Ovary (tissue), 9 donors: ENCODE results near the gene DYNC1I1. TPM values are rescaled to one million over a fixed set of nuclear protein-coding genes. Genes with fewer than 3 reads are reported as not detected.

Experiments used
- DNase-seq, 5 donors: peaks; one replicate each; pipeline ENCODE4 v3.0.0-alpha.2; 2019 to 2020
- H3K27ac ChIP-seq, 2 donors: fragments of 200-600 bp; one replicate each; pipeline versions ENCODE4 v1.5.1 to v1.8.0; 2019 to 2022
- H3K27me3 ChIP-seq: fragments of 200-600 bp; one replicate; pipeline ENCODE4 v1.8.0; 2022
- H3K36me3 ChIP-seq: fragments of 200-600 bp; sonication (generic); one replicate; pipeline ENCODE4 v1.5.1; 2019
- H3K4me1 ChIP-seq: one replicate; pipeline ENCODE4 v1.8.1; 2013; ENCODE audit warnings: mild to moderate bottlenecking, moderate library complexity; ENCODE audit not compliant: insufficient read depth
- H3K4me3 ChIP-seq: fragments of 200-600 bp; sonication (generic); one replicate; pipeline ENCODE4 v1.5.1; 2017
- H3K9me3 ChIP-seq, 2 donors: fragments of 200-600 bp in 1 of 2; sonication (generic) in 1 of 2; one replicate each; pipeline versions ENCODE4 v1.5.1 to v1.8.1; 2013 to 2019; ENCODE audit warnings: mild to moderate bottlenecking in 1 of 2, moderate library complexity in 1 of 2
- EP300 ChIP-seq: sonication (generic); formaldehyde crosslinking; IDR thresholded peaks from one replicate; pipeline ENCODE4 v1.6.1; 2017; ENCODE audit warnings: antibody characterized with exemption
- POLR2A ChIP-seq: fragments of 450-650 bp; IDR thresholded peaks from one replicate; pipeline ENCODE4 v1.6.1; 2017; ENCODE audit warnings: antibody characterized with exemption, mild to moderate bottlenecking, moderate library complexity
- WGBS, 3 donors: extraction: QIAGEN DNeasy Blood & Tissue Kit in 1 of 3; methylation state at CpG; one replicate each; pipeline versions ENCODE4 v1.1.5 to v1.1.7; 2013 to 2017; 5-methylcytosine and 5-hydroxymethylcytosine counted together
- intact Hi-C, 4 donors: fragments of 100-400 bp; cut with DNase I; formaldehyde crosslinking; loops; one replicate each; pipeline versions ENCODE4 v1.11.0 to v1.15.1; 2022 to 2023
- polyA plus RNA-seq, 2 donors: library from polyadenylated mRNA; stranded (reverse); fragments of 200-250 nt in 1 of 2; fragments of 350-450 nt in 1 of 2; fragmentation: Illumina TruSeq in 1 of 2; extraction: RNeasy Lipid Tissue Mini Kit (QIAGEN cat#74804) in 1 of 2; gene quantifications; one replicate each; pipeline ENCODE4 v1.2.3, GENCODE V29; 2013 to 2014
- total RNA-seq, 7 donors: library from RNA; depleted of rRNA in 2 of 7; stranded (reverse); fragments of >200 nt in 2 of 7; fragmentation: NEBNext Ultra II Directional in 3 of 7; extraction: Animal tissue kit (Norgen Biotek cat#: 25700) in 3 of 7; gene quantifications; one replicate each; pipeline versions ENCODE4 v1.1.0 to v1.2.4, GENCODE V29; 2016 to 2023
- TF ChIP-seq, protein P1 (sequence below), 3 donors: fragments of 450-650 bp in 2 of 3; fragments of 200-600 bp in 1 of 3; IDR thresholded peaks; one replicate each; pipeline versions ENCODE4 v1.5.1 to v1.8.0; 2016 to 2022; ENCODE audit warnings: antibody characterized with exemption in 3 of 3, mild to moderate bottlenecking in 1 of 3
- donor health status: DM: no; HTN: no; CAD: no; lungs with moderate emphysema.
- donor health status: DM: no; HTN: no; CAD: no.
- donor health status: Bipolar disorder and iron deficiency.
- donor health status: DM: yes; HTN: yes; CAD: no.
- donor health status: DM: no; HTN: no; CAD: no.
- donor health status: DM: yes; HTN: yes; CAD: no.

Gene DYNC1I1
- total and polyA plus RNA-seq, 9 donors, result 4.2 to 19.3 (median 6.9) TPM

DNA sequence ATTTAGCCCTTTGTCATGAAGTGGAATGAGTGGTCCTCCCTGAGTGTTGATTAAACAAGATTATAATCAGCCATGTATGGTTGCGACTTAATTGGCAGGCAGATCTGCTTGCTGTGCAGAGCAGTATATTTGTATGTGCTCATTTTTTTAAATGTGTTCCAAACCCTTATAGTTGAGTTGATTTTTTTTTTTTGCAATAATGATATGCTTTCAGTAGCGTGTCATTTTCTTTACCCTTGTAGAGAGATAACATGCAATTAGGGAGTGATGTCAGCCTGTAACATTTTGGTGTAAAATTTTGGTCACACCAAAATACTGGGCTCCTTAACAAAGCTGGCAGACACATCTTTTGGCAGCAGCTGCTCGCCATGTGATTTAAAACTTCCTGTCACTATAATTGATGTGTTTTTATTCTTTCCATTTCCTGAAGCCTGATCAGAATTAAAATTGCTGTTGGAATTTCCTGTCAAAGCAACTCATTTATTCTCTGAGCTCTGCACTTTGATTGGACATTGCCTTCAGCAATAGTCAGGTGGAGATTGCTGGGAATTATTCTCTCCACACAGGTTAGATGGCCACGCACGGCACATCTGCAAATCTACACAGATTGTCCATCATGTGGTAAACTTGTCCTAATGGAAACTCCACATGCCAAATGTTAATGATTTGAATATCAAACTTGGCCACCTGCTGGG lies 125.3 kb downstream of the DYNC1I1 start:
- H3K36me3 ChIP-seq, result no peaks in the 10 kb centered on the region
- H3K4me1 ChIP-seq, result no peaks in the 10 kb centered on the region
- TF ChIP-seq EP300, result no peak
- no peak for TF ChIP-seq POLR2A
- TF ChIP-seq, protein P1, sequence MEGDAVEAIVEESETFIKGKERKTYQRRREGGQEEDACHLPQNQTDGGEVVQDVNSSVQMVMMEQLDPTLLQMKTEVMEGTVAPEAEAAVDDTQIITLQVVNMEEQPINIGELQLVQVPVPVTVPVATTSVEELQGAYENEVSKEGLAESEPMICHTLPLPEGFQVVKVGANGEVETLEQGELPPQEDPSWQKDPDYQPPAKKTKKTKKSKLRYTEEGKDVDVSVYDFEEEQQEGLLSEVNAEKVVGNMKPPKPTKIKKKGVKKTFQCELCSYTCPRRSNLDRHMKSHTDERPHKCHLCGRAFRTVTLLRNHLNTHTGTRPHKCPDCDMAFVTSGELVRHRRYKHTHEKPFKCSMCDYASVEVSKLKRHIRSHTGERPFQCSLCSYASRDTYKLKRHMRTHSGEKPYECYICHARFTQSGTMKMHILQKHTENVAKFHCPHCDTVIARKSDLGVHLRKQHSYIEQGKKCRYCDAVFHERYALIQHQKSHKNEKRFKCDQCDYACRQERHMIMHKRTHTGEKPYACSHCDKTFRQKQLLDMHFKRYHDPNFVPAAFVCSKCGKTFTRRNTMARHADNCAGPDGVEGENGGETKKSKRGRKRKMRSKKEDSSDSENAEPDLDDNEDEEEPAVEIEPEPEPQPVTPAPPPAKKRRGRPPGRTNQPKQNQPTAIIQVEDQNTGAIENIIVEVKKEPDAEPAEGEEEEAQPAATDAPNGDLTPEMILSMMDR (IDR thresholded peaks at IDR 0.05), result no peak
- H3K4me3 ChIP-seq, result no peak overlapping the region
- H3K9me3 ChIP-seq, result no peaks in the 10 kb centered on the region
- WGBS, 3 donors, result 68 to 85% (median 81%) methylated on average over 5 of the region's 5 CpGs
- intact Hi-C loops, result no loop called here
- no peak overlapping the region for H3K27ac ChIP-seq
- no peak for DNase-seq
- H3K27me3 ChIP-seq, result no peaks in the 10 kb centered on the region

- DNase-seq, result no peak
- WGBS, 3 donors, result 56 to 66% (median 63%) methylated on average over 5 of the region's 5 CpGs
- intact Hi-C loops, result no loop called here
These were observed 127.7 kb downstream of the DYNC1I1 start for GRCh38 chr7:95899919-95900513.

GRCh38 chr7:95901006-95901405 lies 128.7 kb downstream of the DYNC1I1 start:
- H3K27me3 ChIP-seq, result no peaks in the 10 kb centered on the region
- H3K27ac ChIP-seq, result no peak overlapping the region
- H3K4me1 ChIP-seq, result no peaks in the 10 kb centered on the region
- 86 to 89% (median 87%) methylated on average over 1 of the region's 1 CpG for WGBS, 3 donors
- intact Hi-C loops, result no loop called here
- H3K9me3 ChIP-seq, result no peaks in the 10 kb centered on the region
- no peak for DNase-seq
- TF ChIP-seq, protein P1 (IDR thresholded peaks at IDR 0.05), result no peak
- H3K36me3 ChIP-seq, result no peaks in the 10 kb centered on the region
- no peak overlapping the region for H3K4me3 ChIP-seq

More at GRCh38 chr7:95899919-95900513, 127.7 kb downstream of the DYNC1I1 start:
- no peak for TF ChIP-seq POLR2A
- TF ChIP-seq, protein P1 (IDR thresholded peaks at IDR 0.05), result no peak
- no peaks in the 10 kb centered on the region for H3K36me3 ChIP-seq
- H3K4me1 ChIP-seq, result no peaks in the 10 kb centered on the region
- no peak overlapping the region for H3K27ac ChIP-seq
- no peaks in the 10 kb centered on the region for H3K27me3 ChIP-seq
- H3K9me3 ChIP-seq, result no peaks in the 10 kb centered on the region
- no peak overlapping the region for H3K4me3 ChIP-seq

DNA sequence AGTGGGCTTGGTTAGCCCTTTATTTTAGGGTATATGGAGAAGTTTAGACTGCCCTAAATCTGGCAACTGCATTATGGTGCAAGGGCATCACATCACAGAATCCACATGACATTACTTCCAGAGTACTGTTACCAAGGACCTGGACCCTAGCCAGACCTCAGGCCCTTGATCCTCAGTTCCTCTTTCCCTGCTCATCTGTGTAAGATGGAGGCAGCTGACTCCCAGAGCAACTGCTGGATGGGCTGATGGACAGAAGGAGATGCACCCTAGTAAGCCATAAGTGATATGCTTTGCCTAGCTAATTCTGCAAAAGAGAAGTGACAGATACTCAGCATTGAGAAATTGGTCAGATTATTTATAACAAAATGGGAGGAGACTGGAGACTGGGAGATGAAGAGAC lies 131.7 kb downstream of the DYNC1I1 start:
- H3K27me3 ChIP-seq, result no peaks in the 10 kb centered on the region
- H3K36me3 ChIP-seq, result no peaks in the 10 kb centered on the region
- H3K4me3 ChIP-seq, result no peak overlapping the region
- TF ChIP-seq EP300, result no peak
- no peaks in the 10 kb centered on the region for H3K9me3 ChIP-seq
- intact Hi-C loops, result no loop called here
- H3K27ac ChIP-seq, result no peak overlapping the region
- no peak for DNase-seq
- H3K4me1 ChIP-seq, result peaks cover 4% of the 10 kb centered on the region

GRCh38 chr7:95905167-95905566 lies 132.8 kb downstream of the DYNC1I1 start:
- H3K27me3 ChIP-seq, result no peaks in the 10 kb centered on the region
- peaks cover 5% of the 10 kb centered on the region for H3K4me1 ChIP-seq
- intact Hi-C loops, result no loop called here
- H3K27ac ChIP-seq, result no peak overlapping the region
- TF ChIP-seq, protein P1 (IDR thresholded peaks at IDR 0.05), result no peak
- TF ChIP-seq EP300, result no peak
- TF ChIP-seq POLR2A, result no peak
- no peak for DNase-seq
- WGBS, 3 donors, result 42 to 45% (median 45%) methylated on average over 3 of the region's 3 CpGs
- H3K9me3 ChIP-seq, result no peaks in the 10 kb centered on the region
- no peaks in the 10 kb centered on the region for H3K36me3 ChIP-seq
- H3K4me3 ChIP-seq, result no peak overlapping the region
